HEK293 (cell line): ENCODE measurements around the gene RSPRY1.
"Not testable (repeated sequence)": the region's sequence is repeated elsewhere in the genome, so short reads cannot be mapped to it uniquely, and the experiment has no call there.

ENCODE experiments used
- CTCF ChIA-PET: fragments of 350-600 bp; formaldehyde crosslinking; extraction: SDS; loops from one replicate; lab custom pipeline; 2021; ENCODE audit warnings: antibody characterized with exemption; lab: Yijun Ruan, JAX
- POLR2A ChIA-PET: fragments of 300-600 bp; formaldehyde crosslinking; extraction: SDS; loops from one replicate; lab custom pipeline; 2020; ENCODE audit warnings: antibody characterized with exemption, inconsistent platforms; lab: Yijun Ruan, JAX
- H3K27ac ChIP-seq: fragments of 200-500 bp; sonication (Bioruptor generic); 2 replicates; pipeline ENCODE4 v1.5.1; 2014; ENCODE audit warnings: low read depth, low read length, control low read depth, inconsistent platforms; ENCODE audit errors: extremely low read depth
- H3K36me3 ChIP-seq, 2 experiments: fragments of 200-500 bp in 1 of 2; sonication (Bioruptor generic) in 1 of 2; 1 replicate in 1 of 2; 2 replicates in 1 of 2; pipeline ENCODE4 v1.5.1; 2014 to 2017; ENCODE audit warnings: inconsistent platforms in 2 of 2, low read length in 2 of 2; ENCODE audit not compliant: control insufficient read depth in 2 of 2, insufficient read depth in 1 of 2
- H3K4me1 ChIP-seq: fragments of 200-500 bp; sonication (Bioruptor generic); 2 replicates; pipeline ENCODE4 v1.5.1; 2014; ENCODE audit warnings: mild to moderate bottlenecking, low read length, inconsistent platforms; ENCODE audit not compliant: control insufficient read depth, insufficient read depth
- H3K4me3 ChIP-seq: 2 replicates; pipeline ENCODE4 v1.5.1; 2011; ENCODE audit warnings: low read depth, mild to moderate bottlenecking, control low read depth, low read length, moderate library complexity
- H3K9me3 ChIP-seq: fragments of 200-500 bp; sonication (Bioruptor generic); 2 replicates; pipeline ENCODE4 v1.5.1; 2014; ENCODE audit warnings: low read depth, low read length, inconsistent platforms; ENCODE audit not compliant: control insufficient read depth, insufficient read depth
- ATF2 ChIP-seq: fragments of 450-650 bp; formaldehyde crosslinking; IDR thresholded peaks from 2 replicates; pipeline ENCODE4 v1.5.1; 2016; ENCODE audit warnings: missing biosample characterization, missing genetic modification characterization, low read depth
- BCL6B ChIP-seq: fragments of 450-650 bp; formaldehyde crosslinking; IDR thresholded peaks from 2 replicates; pipeline ENCODE4 v1.5.1; 2017; ENCODE audit warnings: missing biosample characterization, missing genetic modification characterization
- GLI4 ChIP-seq: fragments of 450-650 bp; formaldehyde crosslinking; IDR thresholded peaks from 2 replicates; pipeline ENCODE4 v1.5.1; 2016; ENCODE audit warnings: missing biosample characterization, missing genetic modification characterization
- MZF1 ChIP-seq: fragments of 450-650 bp; formaldehyde crosslinking; IDR thresholded peaks from 2 replicates; pipeline ENCODE4 v1.5.1; 2017; ENCODE audit warnings: missing biosample characterization, missing genetic modification characterization, borderline replicate concordance
- PRDM10 ChIP-seq: fragments of 450-650 bp; formaldehyde crosslinking; IDR thresholded peaks from 2 replicates; pipeline ENCODE4 v1.5.1; 2016; ENCODE audit warnings: missing biosample characterization, missing genetic modification characterization
- TRIM28 ChIP-seq: IDR thresholded peaks from 2 replicates; pipeline ENCODE4 v1.6.1; 2011; ENCODE audit warnings: low read length, control low read depth, borderline replicate concordance
- YY2 ChIP-seq: fragments of 450-650 bp; formaldehyde crosslinking; IDR thresholded peaks from 2 replicates; pipeline ENCODE4 v1.5.1; 2016; ENCODE audit warnings: missing biosample characterization, missing genetic modification characterization
- ZNF10 ChIP-seq: fragments of 450-650 bp; formaldehyde crosslinking; IDR thresholded peaks from 2 replicates; pipeline ENCODE4 v1.5.1; 2017; ENCODE audit warnings: missing biosample characterization, missing genetic modification characterization
- ZNF239 ChIP-seq: fragments of 450-650 bp; formaldehyde crosslinking; IDR thresholded peaks from 2 replicates; pipeline ENCODE4 v1.5.1; 2016; ENCODE audit warnings: missing biosample characterization, missing genetic modification characterization
- ZNF248 ChIP-seq: fragments of 450-650 bp; formaldehyde crosslinking; IDR thresholded peaks from 2 replicates; pipeline ENCODE4 v1.5.1; 2017; ENCODE audit warnings: missing biosample characterization, missing genetic modification characterization
- ZNF280C ChIP-seq: fragments of 450-650 bp; formaldehyde crosslinking; IDR thresholded peaks from 2 replicates; pipeline ENCODE4 v1.5.1; 2016; ENCODE audit warnings: missing biosample characterization, missing genetic modification characterization
- ZNF449 ChIP-seq: fragments of 450-650 bp; formaldehyde crosslinking; IDR thresholded peaks from 2 replicates; pipeline ENCODE4 v1.5.1; 2017; ENCODE audit warnings: missing biosample characterization, mild to moderate bottlenecking, missing genetic modification characterization, moderate library complexity
- ZNF529 ChIP-seq: fragments of 450-650 bp; formaldehyde crosslinking; IDR thresholded peaks from 2 replicates; pipeline ENCODE4 v1.5.1; 2017; ENCODE audit warnings: missing genetic modification characterization, missing biosample characterization; ENCODE audit not compliant: insufficient replicate concordance
- ZNF558 ChIP-seq: fragments of 450-650 bp; formaldehyde crosslinking; IDR thresholded peaks from 2 replicates; pipeline ENCODE4 v1.5.1; 2016; ENCODE audit warnings: missing biosample characterization, missing genetic modification characterization
- ZSCAN18 ChIP-seq: fragments of 450-650 bp; formaldehyde crosslinking; IDR thresholded peaks from 2 replicates; pipeline ENCODE4 v1.5.1; 2016; ENCODE audit warnings: missing biosample characterization, missing genetic modification characterization
- ZSCAN4 ChIP-seq: fragments of 450-650 bp; formaldehyde crosslinking; IDR thresholded peaks from 2 replicates; pipeline ENCODE4 v1.5.1; 2017; ENCODE audit warnings: missing biosample characterization, missing genetic modification characterization

The RSPRY1 gene

GRCh38 chr16:57267343-57267742 lies 81.2 kb downstream of the RSPRY1 start:
- H3K4me1 ChIP-seq, POLR2A ChIA-PET, H3K36me3 ChIP-seq, H3K4me3 ChIP-seq, H3K27ac ChIP-seq, CTCF ChIA-PET, H3K9me3 ChIP-seq: not testable (repeated sequence)
- peak; percentile 58 for TF ChIP-seq PRDM10 (tag by site-specific recombination)

GRCh38 chr16:57268804-57269800 lies 83.0 kb downstream of the RSPRY1 start:
- POLR2A ChIA-PET: no interaction called here
- Histone ChIP-seq H3K27ac (0 out of 2 replicates have a peak overlapping the region, but pooled peaks have one; percentile 8), H3K4me3 (no peak overlapping the region), H3K36me3 (no peaks in the 10 kb centered on the region), H3K4me1 (peaks cover 4% of the 10 kb centered on the region), H3K9me3 (no peaks in the 10 kb centered on the region)
- CTCF ChIA-PET: no interaction called here
- TF ChIP-seq ZSCAN18 (tag by site-specific recombination) (no peak), ZNF449 (no peak), BCL6B (tag by site-specific recombination) (no peak), ZNF529 (tag by site-specific recombination) (no peak), ZNF239 (tag by site-specific recombination) (no peak), ZSCAN4 (no peak), ZNF248 (tag by site-specific recombination) (no peak), MZF1 (tag by site-specific recombination) (no peak), ZNF280C (tag by site-specific recombination) (no peak), ATF2 (no peak), GLI4 (no peak), ZNF558 (tag by site-specific recombination) (no peak), YY2 (tag by site-specific recombination) (no peak), ZNF10 (tag by site-specific recombination) (no peak), TRIM28 (no peak)
